SK-N-SH (cell line): ENCODE measurements around the gene MYO9A. TPM values are rescaled to one million over a fixed set of nuclear protein-coding genes. Genes with fewer than 3 reads are reported as not detected.

ENCODE experiments used
- CTCF ChIA-PET: fragments of 300-600, 350-600 bp; formaldehyde crosslinking; extraction: SDS; loops from one replicate; lab custom pipeline; 2021; lab: Yijun Ruan, JAX
- POLR2A ChIA-PET: fragments of 350-600 bp; sonication (Branson Sonifier 250); formaldehyde crosslinking; extraction: SDS; loops from one replicate; lab custom pipeline; 2020; ENCODE audit warnings: antibody characterized with exemption, inconsistent platforms; lab: Yijun Ruan, JAX
- DNase-seq: peaks from one replicate; pipeline ENCODE4 v3.0.0; 2012
- H2AFZ ChIP-seq: fragments of 200-600 bp; sonication (generic); 2 replicates; pipeline ENCODE4 v1.8.1; 2016; ENCODE audit warnings: antibody characterized with exemption, mild to moderate bottlenecking, low read depth
- H3F3A ChIP-seq: fragments of 200-600 bp; sonication (generic); replicated peaks from 2 replicates; pipeline ENCODE3; 2016; ENCODE audit warnings: antibody characterized with exemption, mild to moderate bottlenecking; ENCODE audit not compliant: insufficient read depth
- H3K27ac ChIP-seq, 2 experiments: fragments of 200-500 bp in 1 of 2; fragments of 200-600 bp in 1 of 2; sonication (Bioruptor generic) in 1 of 2; sonication (generic), shearing (Covaris generic) in 1 of 2; 2 replicates each; pipeline versions ENCODE4 v1.5.1 to v1.6.1; 2014 to 2016; ENCODE audit warnings: low read depth in 2 of 2, inconsistent platforms in 1 of 2, low read length in 1 of 2, mild to moderate bottlenecking in 1 of 2, mixed read lengths in 1 of 2
- H3K27me3 ChIP-seq: fragments of 200-600 bp; sonication (generic), shearing (Covaris generic); 2 replicates; pipeline ENCODE4 v1.6.1; 2016; ENCODE audit warnings: mixed run types; ENCODE audit not compliant: insufficient read depth
- H3K36me3 ChIP-seq, 2 experiments: fragments of 200-500 bp in 1 of 2; fragments of 200-600 bp in 1 of 2; sonication (Bioruptor generic) in 1 of 2; sonication (generic) in 1 of 2; replicated peaks in 1 of 2; 2 replicates each; pipeline versions ENCODE3 to v1.5.1; 2014 to 2016; ENCODE audit warnings: low read length in 1 of 2, mild to moderate bottlenecking in 1 of 2; ENCODE audit not compliant: insufficient read depth in 2 of 2, control insufficient read depth in 1 of 2
- H3K4me1 ChIP-seq, 2 experiments: fragments of 200-500 bp in 1 of 2; fragments of 200-600 bp in 1 of 2; sonication (Bioruptor generic) in 1 of 2; sonication (generic), shearing (Covaris generic) in 1 of 2; 2 replicates each; pipeline versions ENCODE4 v1.5.1 to v1.6.1; 2014 to 2016; ENCODE audit warnings: low read depth in 1 of 2, low read length in 1 of 2, mixed run types in 1 of 2; ENCODE audit not compliant: insufficient read depth in 2 of 2, control insufficient read depth in 1 of 2
- H3K4me2 ChIP-seq: fragments of 200-600 bp; sonication (generic), shearing (Covaris generic); 2 replicates; pipeline ENCODE4 v1.6.1; 2017; ENCODE audit warnings: mixed run types
- H3K4me3 ChIP-seq, 2 experiments: fragments of 200-500 bp in 1 of 2; fragments of 200-600 bp in 1 of 2; sonication (Bioruptor generic) in 1 of 2; sonication (generic), shearing (Covaris generic) in 1 of 2; 2 replicates each; pipeline versions ENCODE4 v1.5.1 to v1.8.1; 2014 to 2016; ENCODE audit warnings: low read depth in 2 of 2, inconsistent platforms in 1 of 2, low read length in 1 of 2, mild to moderate bottlenecking in 1 of 2, mixed read lengths in 1 of 2, moderate library complexity in 1 of 2
- H3K79me2 ChIP-seq: fragments of 200-600 bp; sonication (generic); 2 replicates; pipeline ENCODE4 v1.8.1; 2017; ENCODE audit warnings: mild to moderate bottlenecking; ENCODE audit not compliant: insufficient read depth
- H3K9ac ChIP-seq: fragments of 200-600 bp; sonication (generic); 2 replicates; pipeline ENCODE4 v1.6.1; 2017; ENCODE audit warnings: mixed run types
- H3K9me2 ChIP-seq: fragments of 200-600 bp; sonication (generic); 2 replicates; pipeline ENCODE4 v1.6.1; 2017; ENCODE audit warnings: mixed run types
- H3K9me3 ChIP-seq: fragments of 200-600 bp; sonication (generic); 2 replicates; pipeline ENCODE4 v1.6.1; 2017; ENCODE audit warnings: mixed run types, mild to moderate bottlenecking, moderate library complexity
- H4K20me1 ChIP-seq: fragments of 200-600 bp; sonication (generic); 2 replicates; pipeline ENCODE4 v1.6.1; 2017; ENCODE audit warnings: mild to moderate bottlenecking, mixed run types; ENCODE audit not compliant: insufficient read depth
- CHD2 ChIP-seq: fragments of 150-350 bp; IDR thresholded peaks from 2 replicates; pipeline ENCODE4 v1.6.1; 2018; ENCODE audit warnings: low read length; ENCODE audit not compliant: partially characterized antibody
- FOSL2 ChIP-seq: IDR thresholded peaks from 2 replicates; pipeline ENCODE4 v1.4.0; 2012; ENCODE audit warnings: low read depth, mild to moderate bottlenecking, moderate library complexity, borderline replicate concordance
- JUND ChIP-seq: IDR thresholded peaks from 2 replicates; pipeline ENCODE4 v1.4.0; 2012
- MEF2A ChIP-seq: IDR thresholded peaks from 2 replicates; pipeline ENCODE4 v1.4.0; 2012; ENCODE audit warnings: low read depth, borderline replicate concordance
- RAD21 ChIP-seq: IDR thresholded peaks from 2 replicates; pipeline ENCODE4 v1.6.1; 2012; ENCODE audit warnings: mild to moderate bottlenecking, low read length
- RFX5 ChIP-seq: IDR thresholded peaks from 2 replicates; pipeline ENCODE4 v1.6.1; 2012; ENCODE audit warnings: mild to moderate bottlenecking, improper control_type of control experiment, low read length
- TCF12 ChIP-seq: IDR thresholded peaks from 2 replicates; pipeline ENCODE4 v1.4.0; 2012
- YY1 ChIP-seq: IDR thresholded peaks from 2 replicates; pipeline ENCODE4 v1.4.0; 2012; ENCODE audit warnings: low read depth, mild to moderate bottlenecking
- WGBS: methylation state at CpG from one replicate; pipeline ENCODE4 v1.1.6; 2017; ENCODE audit warnings: low lambda C conversion rate; 5-methylcytosine and 5-hydroxymethylcytosine counted together
- polyA plus RNA-seq, 3 experiments: library from polyadenylated mRNA; depleted of rRNA; stranded (reverse); fragments of >200 nt; gene quantifications; 2 replicates each; pipeline ENCODE4 v1.2.3, GENCODE V29; 2012
- TF ChIP-seq, protein P1 (sequence below): fragments of 150-350 bp; IDR thresholded peaks from 2 replicates; pipeline ENCODE4 v1.6.1; 2016; ENCODE audit warnings: mild to moderate bottlenecking, low read depth, low read length
- TF ChIP-seq, protein P2 (sequence below): IDR thresholded peaks from 2 replicates; pipeline ENCODE4 v1.6.1; 2012; ENCODE audit warnings: mild to moderate bottlenecking, low read depth, low read length, moderate library complexity
- TF ChIP-seq, protein P3 (sequence below): IDR thresholded peaks from 2 replicates; pipeline ENCODE4 v1.4.0; 2012; ENCODE audit warnings: low read depth, borderline replicate concordance

MYO9A gene
- polyA plus RNA-seq, 1 of the 3 experiments (the other 2 are of a cell fraction), result 4.1 TPM

DNA sequence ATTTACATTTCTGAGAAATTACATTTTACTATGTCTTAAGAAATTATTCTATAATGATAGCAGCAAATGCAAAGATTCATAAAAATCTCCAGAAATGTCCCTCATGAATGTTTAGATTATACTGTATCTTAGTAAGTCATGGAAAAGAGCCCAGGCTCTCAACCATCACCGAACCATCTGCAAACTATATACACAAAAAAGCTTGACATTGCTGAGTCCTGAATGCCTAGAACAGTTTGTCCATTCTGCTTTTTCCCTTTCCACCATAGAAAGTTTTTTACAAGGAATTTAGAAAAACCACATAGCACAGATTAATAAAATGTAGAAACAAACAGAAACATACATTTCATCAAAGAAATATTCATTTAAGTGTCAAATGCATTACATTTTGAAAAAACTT is 83.6 kb downstream of the MYO9A start:
- no peaks in the 10 kb centered on the region for H3K27me3 ChIP-seq
- WGBS, result 95% methylated on average over 1 of the region's 1 CpG
- H3K9me3 ChIP-seq, result no peaks in the 10 kb centered on the region
- no peaks in the 10 kb centered on the region for H3K9me2 ChIP-seq
- H3K27ac ChIP-seq, result no peak overlapping the region
- H3K36me3 ChIP-seq, result no peaks in the 10 kb centered on the region
- CTCF ChIA-PET, result interaction anchor here (1.2 kb wide), 1 partner anchor 12 kb away, joined by 5 read pairs; no protein-coding TSS in a partner anchor
- H3K9ac ChIP-seq, result no peak overlapping the region
- DNase-seq, result no peak
- H3K79me2 ChIP-seq, result peaks cover 45% of the 10 kb centered on the region; the same call in 1 of the 2 replicates
- H3K4me1 ChIP-seq, result no peaks in the 10 kb centered on the region
- TF ChIP-seq MEF2A (no peak), RAD21 (no peak), CHD2 (no peak), RFX5 (no peak), JUND (no peak), TCF12 (no peak)
- TF ChIP-seq, protein P1, sequence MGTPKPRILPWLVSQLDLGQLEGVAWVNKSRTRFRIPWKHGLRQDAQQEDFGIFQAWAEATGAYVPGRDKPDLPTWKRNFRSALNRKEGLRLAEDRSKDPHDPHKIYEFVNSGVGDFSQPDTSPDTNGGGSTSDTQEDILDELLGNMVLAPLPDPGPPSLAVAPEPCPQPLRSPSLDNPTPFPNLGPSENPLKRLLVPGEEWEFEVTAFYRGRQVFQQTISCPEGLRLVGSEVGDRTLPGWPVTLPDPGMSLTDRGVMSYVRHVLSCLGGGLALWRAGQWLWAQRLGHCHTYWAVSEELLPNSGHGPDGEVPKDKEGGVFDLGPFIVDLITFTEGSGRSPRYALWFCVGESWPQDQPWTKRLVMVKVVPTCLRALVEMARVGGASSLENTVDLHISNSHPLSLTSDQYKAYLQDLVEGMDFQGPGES, result no peak
- TF ChIP-seq, protein P2, sequence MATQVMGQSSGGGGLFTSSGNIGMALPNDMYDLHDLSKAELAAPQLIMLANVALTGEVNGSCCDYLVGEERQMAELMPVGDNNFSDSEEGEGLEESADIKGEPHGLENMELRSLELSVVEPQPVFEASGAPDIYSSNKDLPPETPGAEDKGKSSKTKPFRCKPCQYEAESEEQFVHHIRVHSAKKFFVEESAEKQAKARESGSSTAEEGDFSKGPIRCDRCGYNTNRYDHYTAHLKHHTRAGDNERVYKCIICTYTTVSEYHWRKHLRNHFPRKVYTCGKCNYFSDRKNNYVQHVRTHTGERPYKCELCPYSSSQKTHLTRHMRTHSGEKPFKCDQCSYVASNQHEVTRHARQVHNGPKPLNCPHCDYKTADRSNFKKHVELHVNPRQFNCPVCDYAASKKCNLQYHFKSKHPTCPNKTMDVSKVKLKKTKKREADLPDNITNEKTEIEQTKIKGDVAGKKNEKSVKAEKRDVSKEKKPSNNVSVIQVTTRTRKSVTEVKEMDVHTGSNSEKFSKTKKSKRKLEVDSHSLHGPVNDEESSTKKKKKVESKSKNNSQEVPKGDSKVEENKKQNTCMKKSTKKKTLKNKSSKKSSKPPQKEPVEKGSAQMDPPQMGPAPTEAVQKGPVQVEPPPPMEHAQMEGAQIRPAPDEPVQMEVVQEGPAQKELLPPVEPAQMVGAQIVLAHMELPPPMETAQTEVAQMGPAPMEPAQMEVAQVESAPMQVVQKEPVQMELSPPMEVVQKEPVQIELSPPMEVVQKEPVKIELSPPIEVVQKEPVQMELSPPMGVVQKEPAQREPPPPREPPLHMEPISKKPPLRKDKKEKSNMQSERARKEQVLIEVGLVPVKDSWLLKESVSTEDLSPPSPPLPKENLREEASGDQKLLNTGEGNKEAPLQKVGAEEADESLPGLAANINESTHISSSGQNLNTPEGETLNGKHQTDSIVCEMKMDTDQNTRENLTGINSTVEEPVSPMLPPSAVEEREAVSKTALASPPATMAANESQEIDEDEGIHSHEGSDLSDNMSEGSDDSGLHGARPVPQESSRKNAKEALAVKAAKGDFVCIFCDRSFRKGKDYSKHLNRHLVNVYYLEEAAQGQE, result no peak
- TF ChIP-seq, protein P3, sequence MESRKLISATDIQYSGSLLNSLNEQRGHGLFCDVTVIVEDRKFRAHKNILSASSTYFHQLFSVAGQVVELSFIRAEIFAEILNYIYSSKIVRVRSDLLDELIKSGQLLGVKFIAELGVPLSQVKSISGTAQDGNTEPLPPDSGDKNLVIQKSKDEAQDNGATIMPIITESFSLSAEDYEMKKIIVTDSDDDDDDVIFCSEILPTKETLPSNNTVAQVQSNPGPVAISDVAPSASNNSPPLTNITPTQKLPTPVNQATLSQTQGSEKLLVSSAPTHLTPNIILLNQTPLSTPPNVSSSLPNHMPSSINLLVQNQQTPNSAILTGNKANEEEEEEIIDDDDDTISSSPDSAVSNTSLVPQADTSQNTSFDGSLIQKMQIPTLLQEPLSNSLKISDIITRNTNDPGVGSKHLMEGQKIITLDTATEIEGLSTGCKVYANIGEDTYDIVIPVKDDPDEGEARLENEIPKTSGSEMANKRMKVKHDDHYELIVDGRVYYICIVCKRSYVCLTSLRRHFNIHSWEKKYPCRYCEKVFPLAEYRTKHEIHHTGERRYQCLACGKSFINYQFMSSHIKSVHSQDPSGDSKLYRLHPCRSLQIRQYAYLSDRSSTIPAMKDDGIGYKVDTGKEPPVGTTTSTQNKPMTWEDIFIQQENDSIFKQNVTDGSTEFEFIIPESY, result no peak
- peaks cover 3% of the 10 kb centered on the region for H3F3A ChIP-seq
- no peaks in the 10 kb centered on the region for H4K20me1 ChIP-seq
- no peak overlapping the region for H3K4me2 ChIP-seq
- POLR2A ChIA-PET, result no interaction called here
- H3K4me3 ChIP-seq, result no peak overlapping the region
- H2AFZ ChIP-seq, result no peak overlapping the region

DNA sequence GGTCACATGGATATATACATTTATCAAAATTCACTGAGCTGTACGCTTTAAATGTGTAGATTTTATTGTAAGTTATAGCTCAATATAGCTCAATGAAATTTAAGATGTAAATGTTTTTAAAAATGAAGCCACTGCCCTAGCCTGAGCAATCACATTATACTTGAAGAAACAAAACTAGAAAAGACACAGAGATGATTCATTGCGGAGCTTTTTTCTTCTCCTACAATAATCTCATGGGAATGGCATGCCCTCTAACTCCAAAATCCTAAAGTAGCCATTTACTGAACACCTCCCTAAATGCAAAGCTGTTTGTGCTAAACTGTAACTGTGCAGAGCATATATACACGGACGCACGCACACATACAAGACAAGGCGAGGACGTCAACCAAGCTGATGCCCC is 84.2 kb downstream of the MYO9A start:
- H3K9me3 ChIP-seq, result no peaks in the 10 kb centered on the region

More for the DNA sequence above, 84.2 kb downstream of the MYO9A start:
- H3K4me1 ChIP-seq, result no peaks in the 10 kb centered on the region
- no peaks in the 10 kb centered on the region for H3K27me3 ChIP-seq
- CTCF ChIA-PET, result interaction anchor here (1.2 kb wide), 1 partner anchor 11 kb away, joined by 5 read pairs; no protein-coding TSS in a partner anchor
- no peak overlapping the region for H3K4me3 ChIP-seq
- H3K79me2 ChIP-seq, result peaks cover 44% of the 10 kb centered on the region; the same call in 1 of the 2 replicates
- peaks cover 3% of the 10 kb centered on the region for H3F3A ChIP-seq
- DNase-seq, result no peak
- no peaks in the 10 kb centered on the region for H4K20me1 ChIP-seq
- 98% methylated on average over 7 of the region's 7 CpGs for WGBS
- H3K27ac ChIP-seq, result no peak overlapping the region
- no peaks in the 10 kb centered on the region for H3K9me2 ChIP-seq
- POLR2A ChIA-PET, result no interaction called here
- 0 out of 2 replicates have a peak overlapping the region, but pooled peaks have one; percentile 8 for H3K4me2 ChIP-seq
- H2AFZ ChIP-seq, result no peak overlapping the region
- no peaks in the 10 kb centered on the region for H3K36me3 ChIP-seq
- no peak overlapping the region for H3K9ac ChIP-seq
- TF ChIP-seq FOSL2 (peak; percentile 14; the same call in 1 of the 2 replicates), JUND (0 out of 2 replicates have a peak, but pooled peaks have one; percentile 8), YY1 (no peak)
